Pulmonary artery endothelial cell (primary cell): Measurements from ENCODE around the gene FAM236D. TPM values are rescaled to one million over a fixed set of nuclear protein-coding genes. Genes with fewer than 3 reads are reported as not detected.
"Not testable (repeated sequence)": the region's sequence is repeated elsewhere in the genome, so short reads cannot be mapped to it uniquely, and the experiment has no call there.

Source experiments
- DNase-seq: peaks from one replicate; pipeline ENCODE4 v3.0.0-alpha.2; 2011; ENCODE audit warnings: low read depth, low spot score
- total RNA-seq: library from RNA; depleted of rRNA; stranded (reverse); fragments of >200 nt; gene quantifications from 2 replicates; pipeline ENCODE4 v1.2.3, GENCODE V29; 2014

Gene FAM236D
- not detected in 2 replicates for total RNA-seq

GRCh38 chrX:72808110-72808509, at the start of gene FAM236D:
Gene FAM236D, minus strand, starts transcription at chrX:72808210. Its CDS starts 100 bp downstream, at chrX:72808110.
- not testable (repeated sequence) for DNase-seq

- DNase-seq: not testable (repeated sequence)
Observed at GRCh38 chrX:72837532-72837931, 29.5 kb upstream of the FAM236D start.

DNA sequence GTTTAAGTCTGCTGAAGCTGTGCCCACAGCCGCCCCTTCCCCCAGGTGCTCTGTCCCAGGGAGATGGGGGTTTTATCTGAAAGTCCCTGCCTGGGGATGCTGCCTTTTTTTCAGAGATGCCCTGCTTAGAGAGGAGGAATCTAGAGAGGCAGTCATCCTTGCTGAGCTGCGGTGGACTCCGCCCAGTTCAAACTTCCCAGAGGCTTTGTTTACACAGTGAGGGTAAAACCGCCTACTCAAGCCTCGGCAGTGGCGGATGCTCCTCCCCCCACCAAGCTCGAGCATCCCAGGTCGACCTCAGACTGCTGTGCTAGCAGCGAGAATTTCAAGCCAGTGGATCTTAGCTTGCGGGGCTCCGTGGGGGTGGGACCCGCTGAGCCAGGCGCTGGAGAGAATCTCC, 22.7 kb upstream of the FAM236D start:
- not testable (repeated sequence) for DNase-seq

DNA sequence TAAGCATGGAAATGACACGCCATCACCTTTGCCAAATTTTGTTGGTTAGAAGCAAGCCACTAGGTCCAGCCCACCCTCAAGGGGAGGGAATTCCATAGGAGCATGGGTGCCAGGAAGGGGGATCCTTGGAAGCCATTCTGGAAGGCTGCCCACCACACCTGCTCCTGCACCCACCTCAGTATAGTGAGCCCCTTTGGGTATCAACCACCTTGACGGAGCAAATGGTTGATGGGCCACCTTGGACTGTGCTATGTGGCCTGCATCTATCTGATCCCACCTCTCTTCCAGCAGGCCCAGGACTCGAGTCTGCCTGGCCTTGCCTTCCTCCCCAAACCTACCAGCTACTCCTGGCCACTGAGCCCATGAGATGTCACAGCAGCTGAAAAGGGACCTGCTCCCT, 17.6 kb downstream of the FAM236D start:
- not testable (repeated sequence) for DNase-seq

GRCh38 chrX:72788142-72788541, 19.9 kb downstream of the FAM236D start:
- not testable (repeated sequence) for DNase-seq

GRCh38 chrX:72783964-72784363, 24.0 kb downstream of the FAM236D start:
- DNase-seq: not testable (repeated sequence)

DNA sequence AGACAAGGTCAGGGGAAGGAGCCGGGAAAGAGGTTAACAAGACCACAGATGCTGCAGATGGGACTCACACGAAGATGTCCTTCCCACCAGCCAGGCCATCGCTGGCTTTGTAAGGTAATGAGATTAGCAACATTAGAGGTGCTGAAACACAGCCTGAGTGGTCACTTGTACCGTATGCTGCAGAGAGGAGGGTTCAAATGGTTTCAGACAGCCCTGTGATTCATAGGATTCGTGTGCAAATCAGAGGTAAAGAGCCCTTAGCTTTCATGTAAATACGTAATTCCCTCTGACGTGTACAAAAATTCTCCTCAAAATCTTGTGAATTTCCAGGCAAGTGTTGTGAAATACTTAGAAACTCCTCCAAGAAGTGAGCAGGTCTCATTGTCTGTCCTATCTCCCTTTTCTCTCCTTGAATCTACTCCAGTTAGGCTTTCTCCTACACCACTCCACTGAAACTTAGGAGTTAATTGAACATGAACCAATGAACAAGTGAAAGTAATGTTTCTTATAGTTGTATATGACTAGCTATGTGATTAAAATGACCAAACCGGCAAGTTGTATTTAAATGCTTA, 24.6 kb downstream of the FAM236D start:
- DNase-seq: not testable (repeated sequence)

DNA sequence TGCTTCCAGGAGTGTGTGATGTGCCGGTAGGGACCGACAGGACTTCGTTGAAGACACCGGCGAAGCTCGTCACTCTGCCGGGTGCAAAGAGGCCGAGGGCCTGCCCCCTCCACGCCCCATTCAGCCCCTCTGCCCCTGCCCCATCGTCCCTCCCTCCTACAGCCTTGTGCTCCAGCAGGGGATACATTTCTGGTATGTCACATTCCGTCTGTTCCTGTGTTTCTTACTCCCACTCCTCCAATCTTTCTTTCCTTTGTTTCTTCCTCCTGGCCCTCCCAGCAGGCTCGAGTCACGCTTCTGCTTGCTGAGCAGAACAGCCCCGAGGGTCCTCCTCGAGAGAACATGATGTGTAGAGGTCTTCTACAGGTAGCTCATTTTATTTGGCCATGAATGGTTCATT, 25.4 kb downstream of the FAM236D start, which contains the start of gene FAM236B:
Gene FAM236B, minus strand, starts transcription at position 101 of the 400 bp plus-strand sequence. Its CDS starts 100 bp downstream, at position 1.
- DNase-seq: not testable (repeated sequence)

GRCh38 chrX:72778146-72778545, 29.9 kb downstream of the FAM236D start:
- DNase-seq: not testable (repeated sequence)

DNA sequence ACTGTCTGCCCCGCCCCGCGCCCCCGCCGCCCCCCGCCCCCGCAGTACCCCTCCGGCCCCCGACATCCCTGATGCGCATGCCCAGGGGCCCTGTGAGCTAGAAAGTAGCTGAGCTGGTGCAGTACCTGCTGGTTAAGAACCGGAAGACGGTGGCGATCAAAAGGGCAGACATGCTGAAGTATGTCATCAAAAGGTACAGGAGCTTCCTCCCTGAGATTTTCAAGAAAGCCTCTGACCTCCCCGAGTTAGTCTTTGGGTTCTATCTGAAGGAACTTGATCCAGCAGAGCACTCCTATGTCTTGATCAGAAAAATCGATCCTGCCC, 30.6 kb downstream of the FAM236D start:
- DNase-seq: not testable (repeated sequence)

- not testable (repeated sequence) for DNase-seq
Observed at GRCh38 chrX:72776653-72777466, 31.1 kb downstream of the FAM236D start, which contains the start of gene DMRTC1B. Gene DMRTC1B, plus strand, starts transcription at chrX:72776890. Its CDS starts 68,246 bp downstream, at chrX:72845136.

DNA sequence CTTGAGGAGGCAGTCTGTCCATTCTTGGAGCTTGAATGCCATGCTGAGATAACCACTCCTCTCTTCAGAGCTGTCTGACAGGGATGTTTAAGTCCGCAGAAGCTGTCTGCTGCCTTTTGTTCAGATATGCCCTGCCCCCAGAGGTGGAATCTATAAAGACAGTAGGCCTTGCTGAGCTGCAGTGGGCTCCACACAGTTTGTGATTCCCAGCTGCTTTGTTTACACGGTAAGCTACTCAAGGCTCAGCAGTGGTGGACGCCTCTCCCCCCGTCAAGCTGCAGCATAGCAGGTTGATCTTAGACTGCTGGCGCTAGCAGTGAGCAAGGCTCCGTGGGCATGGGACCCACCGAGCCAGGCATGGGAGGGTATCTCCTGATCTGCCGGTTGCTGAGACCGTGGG, 47.6 kb downstream of the FAM236D start:
- DNase-seq: not testable (repeated sequence)

Other genes starting within 250 kb of the FAM236D start
- gene HDAC8, start 235.4 kb downstream of the FAM236D start, total RNA-seq: 28.4 and 33.8 TPM in 2 replicates
- 9.6 and 12.4 TPM in 2 replicates for gene PHKA1, start 93.9 kb downstream of the FAM236D start, total RNA-seq
- not detected in 2 replicates for gene DMRTC1B, start 31.3 kb downstream of the FAM236D start, total RNA-seq
- gene FAM236B, start 25.6 kb downstream of the FAM236D start, total RNA-seq: not detected in 2 replicates
- gene FAM236C, start 104.4 kb upstream of the FAM236D start, total RNA-seq: not detected in 2 replicates
- gene FAM236A, start 130.0 kb upstream of the FAM236D start, total RNA-seq: not detected in 2 replicates
- not detected in 2 replicates for gene DMRTC1, start 135.6 kb upstream of the FAM236D start, total RNA-seq
- not detected in 2 replicates for gene PABPC1L2B, start 194.7 kb upstream of the FAM236D start, total RNA-seq